ENCODE measurements around the gene GALNS.
"Not testable (repeated sequence)": the region's sequence is repeated elsewhere in the genome, so short reads cannot be mapped to it uniquely, and the experiment has no call there.

Gene GALNS

GRCh38 chr16:88779406-88780141 lies 77.2 kb downstream of the GALNS start:
- H3K4me1 Mint-ChIP-seq, result peaks cover 63% of the 10 kb centered on the region
- no peak overlapping the region for H3K4me3 Mint-ChIP-seq

GRCh38 chr16:88778541-88779065 lies 78.1 kb downstream of the GALNS start:
- peaks cover 68% of the 10 kb centered on the region for H3K4me1 Mint-ChIP-seq
- peak overlapping the region; percentile 72 for H3K27ac Mint-ChIP-seq
- H3K4me3 Mint-ChIP-seq, result no peak overlapping the region
- H3K36me3 Mint-ChIP-seq, result peaks cover 6% of the 10 kb centered on the region
- H3K9me3 Mint-ChIP-seq, result no peaks in the 10 kb centered on the region
- ATAC-seq, result no peak
- H3K27me3 Mint-ChIP-seq, result no peaks in the 10 kb centered on the region

More at GRCh38 chr16:88779406-88780141, 77.2 kb downstream of the GALNS start:
- peaks cover 6% of the 10 kb centered on the region for H3K36me3 Mint-ChIP-seq
- H3K27ac Mint-ChIP-seq, result peak overlapping the region; percentile 75
- ATAC-seq, result no peak
- H3K9me3 Mint-ChIP-seq, result no peaks in the 10 kb centered on the region
- H3K27me3 Mint-ChIP-seq, result no peaks in the 10 kb centered on the region

- no peak for ATAC-seq
- H3K27ac Mint-ChIP-seq, result peak overlapping the region; percentile 72
- H3K27me3 Mint-ChIP-seq, result no peaks in the 10 kb centered on the region
- H3K9me3 Mint-ChIP-seq, result no peaks in the 10 kb centered on the region
- no peak overlapping the region for H3K4me3 Mint-ChIP-seq
- peaks cover 6% of the 10 kb centered on the region for H3K36me3 Mint-ChIP-seq
- H3K4me1 Mint-ChIP-seq, result peaks cover 63% of the 10 kb centered on the region
Measured at GRCh38 chr16:88778271-88778525, 78.5 kb downstream of the GALNS start.

- Mint-ChIP-seq H3K4me3 (no peak overlapping the region), H3K4me1 (peaks cover 62% of the 10 kb centered on the region), H3K27me3 (no peaks in the 10 kb centered on the region), H3K27ac (peak overlapping the region; percentile 72), H3K9me3 (no peaks in the 10 kb centered on the region), H3K36me3 (peaks cover 6% of the 10 kb centered on the region)
- ATAC-seq, result no peak
Measured at GRCh38 chr16:88777471-88778270, 79.1 kb downstream of the GALNS start.

- Mint-ChIP-seq H3K4me3 (no peak overlapping the region), H3K36me3 (peaks cover 6% of the 10 kb centered on the region), H3K9me3 (no peaks in the 10 kb centered on the region), H3K27ac (no peak overlapping the region), H3K4me1 (peaks cover 51% of the 10 kb centered on the region), H3K27me3 (no peaks in the 10 kb centered on the region)
- ATAC-seq, result no peak
Measured at GRCh38 chr16:88775825-88776224, 80.9 kb downstream of the GALNS start.

- H3K4me1 Mint-ChIP-seq, result peaks cover 49% of the 10 kb centered on the region
- peaks cover 6% of the 10 kb centered on the region for H3K36me3 Mint-ChIP-seq
- H3K27ac Mint-ChIP-seq, result peak overlapping the region; percentile 51
- ATAC-seq, result no peak
- no peak overlapping the region for H3K4me3 Mint-ChIP-seq
- H3K27me3 Mint-ChIP-seq, result no peaks in the 10 kb centered on the region
- no peaks in the 10 kb centered on the region for H3K9me3 Mint-ChIP-seq
Measured at GRCh38 chr16:88774544-88775393, 82.0 kb downstream of the GALNS start.

- peak overlapping the region; percentile 51 for H3K27ac Mint-ChIP-seq
- no peak overlapping the region for H3K4me3 Mint-ChIP-seq
- H3K36me3 Mint-ChIP-seq, result peaks cover 10% of the 10 kb centered on the region
- no peaks in the 10 kb centered on the region for H3K27me3 Mint-ChIP-seq
- no peak for ATAC-seq
- H3K9me3 Mint-ChIP-seq, result no peaks in the 10 kb centered on the region
- peaks cover 54% of the 10 kb centered on the region for H3K4me1 Mint-ChIP-seq
Measured at GRCh38 chr16:88773812-88774291, 82.9 kb downstream of the GALNS start.

- H3K36me3 Mint-ChIP-seq, result peaks cover 10% of the 10 kb centered on the region
- no peak overlapping the region for H3K4me3 Mint-ChIP-seq
- H3K27ac Mint-ChIP-seq, result peak overlapping the region; percentile 51
- no peak for ATAC-seq
- H3K9me3 Mint-ChIP-seq, result no peaks in the 10 kb centered on the region
- H3K4me1 Mint-ChIP-seq, result peaks cover 47% of the 10 kb centered on the region
- H3K27me3 Mint-ChIP-seq, result no peaks in the 10 kb centered on the region
Measured at GRCh38 chr16:88772871-88773811, 83.6 kb downstream of the GALNS start.

- not testable (repeated sequence) for H3K4me3 Mint-ChIP-seq, H3K27ac Mint-ChIP-seq, H3K9me3 Mint-ChIP-seq, ATAC-seq, H3K27me3 Mint-ChIP-seq
- H3K36me3 Mint-ChIP-seq, result peaks cover 10% of the 10 kb centered on the region
- peaks cover 54% of the 10 kb centered on the region for H3K4me1 Mint-ChIP-seq
Measured at GRCh38 chr16:88771781-88772180, 85.0 kb downstream of the GALNS start.

GRCh38 chr16:88771294-88771772 lies 85.4 kb downstream of the GALNS start:
- H3K36me3 Mint-ChIP-seq, result peaks cover 6% of the 10 kb centered on the region
- no peaks in the 10 kb centered on the region for H3K27me3 Mint-ChIP-seq
- H3K9me3 Mint-ChIP-seq, result no peaks in the 10 kb centered on the region
- no peak overlapping the region for H3K4me3 Mint-ChIP-seq
- peak overlapping the region; percentile 40 for H3K27ac Mint-ChIP-seq
- no peak for ATAC-seq
- peaks cover 58% of the 10 kb centered on the region for H3K4me1 Mint-ChIP-seq

- H3K27ac Mint-ChIP-seq, result peak overlapping the region; percentile 40
- H3K36me3 Mint-ChIP-seq, result peaks cover 4% of the 10 kb centered on the region
- no peak for ATAC-seq
- no peaks in the 10 kb centered on the region for H3K9me3 Mint-ChIP-seq
- no peaks in the 10 kb centered on the region for H3K27me3 Mint-ChIP-seq
- H3K4me1 Mint-ChIP-seq, result peaks cover 64% of the 10 kb centered on the region
- H3K4me3 Mint-ChIP-seq, result no peak overlapping the region
Measured at GRCh38 chr16:88770461-88771293, 86.1 kb downstream of the GALNS start.

- Mint-ChIP-seq H3K27me3 (no peaks in the 10 kb centered on the region), H3K4me3 (peak overlapping the region; percentile 55), H3K27ac (peak overlapping the region; percentile 58), H3K9me3 (no peaks in the 10 kb centered on the region), H3K4me1 (peaks cover 63% of the 10 kb centered on the region), H3K36me3 (peaks cover 4% of the 10 kb centered on the region)
- peak; percentile 84 for ATAC-seq
Measured at GRCh38 chr16:88769617-88770460, 86.9 kb downstream of the GALNS start.

Measured in stimulated activated memory B cell treated with anti-CD40 and anti-IgM and Interleukin-4, amounts not matched to agents 10 μg/mL and 1 μg/mL and 100 μg/mL, for 72 hours (primary cell).